ENCODE results near the gene CCNH. TPM values are rescaled to one million over a fixed set of nuclear protein-coding genes. Genes with fewer than 3 reads are reported as not detected.

The CCNH gene
- total RNA-seq, 2 experiments from 2014 or later, result 309 to 311 TPM

DNA sequence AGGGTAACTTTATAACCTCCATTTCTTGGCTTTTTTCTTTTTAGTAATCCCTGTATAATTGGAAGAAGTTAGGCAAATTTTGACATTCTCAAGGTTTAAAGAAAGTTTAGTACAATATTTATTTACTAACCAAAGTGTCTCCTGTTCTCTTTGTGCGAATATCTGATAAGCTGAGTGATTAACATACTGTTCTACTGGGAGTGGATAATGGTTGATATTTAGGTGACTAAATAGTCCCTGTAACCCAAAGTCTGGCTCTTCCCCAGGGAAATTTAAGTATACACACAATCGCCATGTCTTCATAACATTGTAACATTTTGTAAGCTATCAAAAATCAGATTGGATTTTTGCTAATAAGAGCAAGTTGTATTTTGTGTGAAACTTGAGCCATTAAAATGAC, 40.0 kb downstream of the CCNH start:
- H3K4me1 Mint-ChIP-seq (ENCODE audit: low read depth), result peaks cover 5% of the 10 kb centered on the region
- peaks cover 84% of the 10 kb centered on the region for H3K36me3 Mint-ChIP-seq (ENCODE audit: low read depth)
- no peaks in the 10 kb centered on the region for H3K27me3 Mint-ChIP-seq
- Histone ChIP-seq H3K27ac (ENCODE audit: low read depth in 1 of 2, low read length in 2 of 2) (no peak overlapping the region), H3K9me3 (ENCODE audit: control insufficient read depth in 1 of 2, insufficient read depth in 1 of 2, low read length in 2 of 2) (no peaks in the 10 kb centered on the region), H3K27me3 (ENCODE audit: control insufficient read depth in 1 of 2, insufficient read depth in 2 of 2, low read length in 2 of 2) (no peaks in the 10 kb centered on the region), H3K36me3 (ENCODE audit: insufficient read depth, low read length) (peaks cover 46% of the 10 kb centered on the region), H3K4me3 (ENCODE audit: low read length) (no peak overlapping the region), H3K4me1 (ENCODE audit: insufficient read depth, low read length) (no peaks in the 10 kb centered on the region)
- no peaks in the 10 kb centered on the region for H3K9me3 Mint-ChIP-seq
- ATAC-seq (ENCODE audit: poor library complexity) (no peak), DNase-seq (no peak)
- TF ChIP-seq, protein P1, sequence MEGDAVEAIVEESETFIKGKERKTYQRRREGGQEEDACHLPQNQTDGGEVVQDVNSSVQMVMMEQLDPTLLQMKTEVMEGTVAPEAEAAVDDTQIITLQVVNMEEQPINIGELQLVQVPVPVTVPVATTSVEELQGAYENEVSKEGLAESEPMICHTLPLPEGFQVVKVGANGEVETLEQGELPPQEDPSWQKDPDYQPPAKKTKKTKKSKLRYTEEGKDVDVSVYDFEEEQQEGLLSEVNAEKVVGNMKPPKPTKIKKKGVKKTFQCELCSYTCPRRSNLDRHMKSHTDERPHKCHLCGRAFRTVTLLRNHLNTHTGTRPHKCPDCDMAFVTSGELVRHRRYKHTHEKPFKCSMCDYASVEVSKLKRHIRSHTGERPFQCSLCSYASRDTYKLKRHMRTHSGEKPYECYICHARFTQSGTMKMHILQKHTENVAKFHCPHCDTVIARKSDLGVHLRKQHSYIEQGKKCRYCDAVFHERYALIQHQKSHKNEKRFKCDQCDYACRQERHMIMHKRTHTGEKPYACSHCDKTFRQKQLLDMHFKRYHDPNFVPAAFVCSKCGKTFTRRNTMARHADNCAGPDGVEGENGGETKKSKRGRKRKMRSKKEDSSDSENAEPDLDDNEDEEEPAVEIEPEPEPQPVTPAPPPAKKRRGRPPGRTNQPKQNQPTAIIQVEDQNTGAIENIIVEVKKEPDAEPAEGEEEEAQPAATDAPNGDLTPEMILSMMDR (IDR thresholded peaks at IDR 0.05), result no peak
- CTCF ChIA-PET, result interaction anchor here (1.1 to 2.5 kb wide), 2 partner anchors 12 to 27 kb away, joined by 4 to 9 read pairs; no protein-coding TSS in a partner anchor
- POLR2A ChIA-PET, result no interaction called here
- H3K4me3 Mint-ChIP-seq, result no peak overlapping the region
- no peak overlapping the region for H3K27ac Mint-ChIP-seq
- intact Hi-C loops (cut with DNase I, micrococcal nuclease), result no loop called here

DNA sequence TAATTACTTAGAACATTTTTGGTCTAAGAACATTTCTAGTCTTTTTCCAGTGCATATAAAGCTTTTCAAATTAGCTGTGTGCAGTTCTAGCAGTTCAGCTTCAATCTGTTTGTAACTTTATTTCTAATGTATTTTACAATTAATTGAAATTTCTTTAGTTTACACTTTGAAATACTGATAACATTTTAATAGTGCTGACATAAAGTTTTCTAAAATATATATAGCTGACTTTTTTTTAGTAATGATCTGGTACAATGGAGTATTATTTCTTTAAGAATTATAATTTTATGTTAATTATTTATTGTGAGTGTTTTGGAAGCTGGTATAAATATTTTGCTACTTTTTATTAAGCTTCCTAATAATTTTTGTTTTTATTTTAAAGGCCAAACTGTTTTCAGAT, 43.3 kb downstream of the CCNH start:
- ChIA-PET POLR2A (no interaction called here), CTCF (no interaction called here)
- no peak overlapping the region for H3K27ac Mint-ChIP-seq
- intact Hi-C loops (cut with DNase I, micrococcal nuclease), result no loop called here
- H3K36me3 Mint-ChIP-seq (ENCODE audit: low read depth), result peaks cover 69% of the 10 kb centered on the region
- Histone ChIP-seq H3K9me3 (ENCODE audit: control insufficient read depth in 1 of 2, insufficient read depth in 1 of 2, low read length in 2 of 2) (no peaks in the 10 kb centered on the region), H3K4me3 (ENCODE audit: low read length) (no peak overlapping the region), H3K27ac (ENCODE audit: low read depth in 1 of 2, low read length in 2 of 2) (no peak overlapping the region), H3K27me3 (ENCODE audit: control insufficient read depth in 1 of 2, insufficient read depth in 2 of 2, low read length in 2 of 2) (no peaks in the 10 kb centered on the region), H3K4me1 (ENCODE audit: insufficient read depth, low read length) (no peaks in the 10 kb centered on the region), H3K36me3 (ENCODE audit: insufficient read depth, low read length) (peaks cover 30% of the 10 kb centered on the region)
- H3K4me1 Mint-ChIP-seq (ENCODE audit: low read depth), result peaks cover 19% of the 10 kb centered on the region
- TF ChIP-seq, protein P1 (IDR thresholded peaks at IDR 0.05), result no peak
- no peak for ATAC-seq (ENCODE audit: poor library complexity)
- DNase-seq, result no peak
- no peaks in the 10 kb centered on the region for H3K27me3 Mint-ChIP-seq
- H3K9me3 Mint-ChIP-seq, result no peaks in the 10 kb centered on the region
- no peak overlapping the region for H3K4me3 Mint-ChIP-seq

- ATAC-seq (ENCODE audit: poor library complexity), result no peak
- POLR2A ChIA-PET, result no interaction called here
- no peaks in the 10 kb centered on the region for H3K9me3 Mint-ChIP-seq
These were observed 44.1 kb downstream of the CCNH start for GRCh38 chr5:87368601-87369000.

More at GRCh38 chr5:87368601-87369000, 44.1 kb downstream of the CCNH start:
- no peak overlapping the region for H3K27ac ChIP-seq (ENCODE audit: low read depth in 1 of 2, low read length in 2 of 2)
- intact Hi-C loops (cut with DNase I, micrococcal nuclease), result no loop called here
- DNase-seq, result no peak
- no peaks in the 10 kb centered on the region for H3K9me3 ChIP-seq (ENCODE audit: control insufficient read depth in 1 of 2, insufficient read depth in 1 of 2, low read length in 2 of 2)
- peaks cover 33% of the 10 kb centered on the region for H3K36me3 ChIP-seq (ENCODE audit: insufficient read depth, low read length)
- H3K27me3 Mint-ChIP-seq, result no peaks in the 10 kb centered on the region
- H3K4me3 Mint-ChIP-seq, result no peak overlapping the region
- TF ChIP-seq, protein P1 (IDR thresholded peaks at IDR 0.05), result no peak
- H3K4me1 Mint-ChIP-seq (ENCODE audit: low read depth), result peaks cover 27% of the 10 kb centered on the region
- H3K4me1 ChIP-seq (ENCODE audit: insufficient read depth, low read length), result no peaks in the 10 kb centered on the region
- no peaks in the 10 kb centered on the region for H3K27me3 ChIP-seq (ENCODE audit: control insufficient read depth in 1 of 2, insufficient read depth in 2 of 2, low read length in 2 of 2)
- H3K36me3 Mint-ChIP-seq (ENCODE audit: low read depth), result peaks cover 69% of the 10 kb centered on the region
- CTCF ChIA-PET, result no interaction called here
- H3K4me3 ChIP-seq (ENCODE audit: low read length), result no peak overlapping the region
- no peak overlapping the region for H3K27ac Mint-ChIP-seq

Data from CD4-positive, alpha-beta T cell (primary cell).